Measurements from ENCODE around the gene TXNDC5. TPM values are rescaled to one million over a fixed set of nuclear protein-coding genes. Genes with fewer than 3 reads are reported as not detected.

Gene TXNDC5
- total and polyA plus RNA-seq, 9 of the 15 experiments (the other 6 are each of a cell fraction or from before 2014, with no cell fraction given), result 33.9 to 156 (median 137) TPM

- no peak for TF ChIP-seq CEBPG (CRISPR knock-in tag; IDR thresholded peaks at IDR 0.05)
- no peak for TF ChIP-seq CEBPG (tag; conservative IDR thresholded peaks at IDR 0.05 in 1 of 2, IDR thresholded peaks at IDR 0.05 in 1 of 2)
- peak; percentile 18; the same call in 1 of the 2 replicates for TF ChIP-seq CTBP1 (IDR thresholded peaks at IDR 0.05; ENCODE audit: borderline replicate concordance)
- TF ChIP-seq NRF1 (conservative IDR thresholded peaks at IDR 0.05 in 1 of 2, IDR thresholded peaks at IDR 0.05 in 1 of 2), result peak; percentile 37 to 54; a peak in 3 of 4 replicates
- TF ChIP-seq MAZ (CRISPR knock-in tag; conservative IDR thresholded peaks at IDR 0.05 in 1 of 2, IDR thresholded peaks at IDR 0.05 in 1 of 2), result peak in 1 of 2 experiments; percentile 74
- TF ChIP-seq RBM14 (IDR thresholded peaks at IDR 0.05; ENCODE audit: borderline replicate concordance, insufficient read depth, low read depth, low read length), result 0 out of 2 replicates have a peak, but pooled peaks have one; percentile 37
- peak; percentile 78 for TF ChIP-seq TFAP4 (CRISPR knock-in tag; IDR thresholded peaks at IDR 0.05; ENCODE audit: borderline replicate concordance)
- TF ChIP-seq STAG1 (CRISPR knock-in tag; IDR thresholded peaks at IDR 0.05; ENCODE audit: borderline replicate concordance), result no peak
- TF ChIP-seq SAFB (IDR thresholded peaks at IDR 0.05; ENCODE audit: borderline replicate concordance, low read depth, low read length), result no peak
- TF ChIP-seq GABPB1 (CRISPR knock-in tag; IDR thresholded peaks at IDR 0.05), result peak; percentile 62; the same call in 1 of the 2 replicates
- TF ChIP-seq MGA (IDR thresholded peaks at IDR 0.05), result peak; percentile 94
Observed at GRCh38 chr6:7909323-7910276, 988 bp downstream of the TXNDC5 start (continued).
